GM19438 (cell line): Measurements from ENCODE around the gene USP25.

Experiments used
- ATAC-seq: cut with Tn5 transposase; IDR thresholded peaks from one replicate; pipeline ENCODE4 v1.9.1; 2021; ENCODE audit warnings: low read depth; ENCODE audit not compliant: unreplicated experiment

The USP25 gene, protein sequence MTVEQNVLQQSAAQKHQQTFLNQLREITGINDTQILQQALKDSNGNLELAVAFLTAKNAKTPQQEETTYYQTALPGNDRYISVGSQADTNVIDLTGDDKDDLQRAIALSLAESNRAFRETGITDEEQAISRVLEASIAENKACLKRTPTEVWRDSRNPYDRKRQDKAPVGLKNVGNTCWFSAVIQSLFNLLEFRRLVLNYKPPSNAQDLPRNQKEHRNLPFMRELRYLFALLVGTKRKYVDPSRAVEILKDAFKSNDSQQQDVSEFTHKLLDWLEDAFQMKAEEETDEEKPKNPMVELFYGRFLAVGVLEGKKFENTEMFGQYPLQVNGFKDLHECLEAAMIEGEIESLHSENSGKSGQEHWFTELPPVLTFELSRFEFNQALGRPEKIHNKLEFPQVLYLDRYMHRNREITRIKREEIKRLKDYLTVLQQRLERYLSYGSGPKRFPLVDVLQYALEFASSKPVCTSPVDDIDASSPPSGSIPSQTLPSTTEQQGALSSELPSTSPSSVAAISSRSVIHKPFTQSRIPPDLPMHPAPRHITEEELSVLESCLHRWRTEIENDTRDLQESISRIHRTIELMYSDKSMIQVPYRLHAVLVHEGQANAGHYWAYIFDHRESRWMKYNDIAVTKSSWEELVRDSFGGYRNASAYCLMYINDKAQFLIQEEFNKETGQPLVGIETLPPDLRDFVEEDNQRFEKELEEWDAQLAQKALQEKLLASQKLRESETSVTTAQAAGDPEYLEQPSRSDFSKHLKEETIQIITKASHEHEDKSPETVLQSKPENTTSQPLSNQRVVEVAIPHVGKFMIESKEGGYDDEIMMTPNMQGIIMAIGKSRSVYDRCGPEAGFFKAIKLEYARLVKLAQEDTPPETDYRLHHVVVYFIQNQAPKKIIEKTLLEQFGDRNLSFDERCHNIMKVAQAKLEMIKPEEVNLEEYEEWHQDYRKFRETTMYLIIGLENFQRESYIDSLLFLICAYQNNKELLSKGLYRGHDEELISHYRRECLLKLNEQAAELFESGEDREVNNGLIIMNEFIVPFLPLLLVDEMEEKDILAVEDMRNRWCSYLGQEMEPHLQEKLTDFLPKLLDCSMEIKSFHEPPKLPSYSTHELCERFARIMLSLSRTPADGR

DNA sequence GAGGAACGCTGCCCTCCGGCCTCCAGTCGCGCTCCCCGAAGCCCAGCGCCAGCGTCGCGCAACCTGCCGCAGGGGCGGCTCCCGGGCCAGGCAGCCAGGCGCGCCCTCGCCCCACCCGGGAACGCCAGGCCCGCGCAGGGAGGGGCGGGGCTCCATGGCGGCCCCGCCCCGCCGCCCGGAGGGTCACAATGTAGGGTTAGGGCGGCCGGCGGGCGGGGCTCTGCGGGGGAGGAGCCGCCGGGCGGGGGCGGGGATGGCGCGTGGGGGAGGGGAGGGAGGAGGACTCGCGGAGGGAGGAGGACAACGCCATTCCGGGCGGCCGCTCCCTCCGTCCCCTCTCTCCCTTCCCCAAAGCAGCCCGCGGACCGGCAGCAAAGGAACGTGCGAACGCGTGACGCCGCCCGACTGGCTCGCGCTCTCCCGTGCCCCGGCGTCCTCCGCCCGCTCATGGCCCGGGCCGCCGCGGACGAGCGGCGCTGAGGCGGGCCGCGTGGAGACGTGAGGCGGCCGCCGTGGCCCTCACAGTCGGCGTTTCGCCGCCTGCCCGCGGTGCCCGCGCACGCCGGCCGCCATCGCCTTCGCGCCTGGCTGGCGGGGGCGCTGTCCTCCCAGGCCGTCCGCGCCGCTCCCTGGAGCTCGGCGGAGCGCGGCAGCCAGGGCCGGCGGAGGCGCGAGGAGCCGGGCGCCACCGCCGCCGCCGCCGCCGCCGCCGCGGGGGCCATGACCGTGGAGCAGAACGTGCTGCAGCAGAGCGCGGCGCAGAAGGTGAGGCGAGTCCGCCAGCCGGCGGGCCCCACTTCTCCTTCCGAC lies at the start of gene USP25:
TSS of gene USP25 (plus strand) at position 309 of the 810 bp plus-strand sequence. CDS start at position 721, 412 bp downstream.
- peak; percentile 68 for ATAC-seq

DNA sequence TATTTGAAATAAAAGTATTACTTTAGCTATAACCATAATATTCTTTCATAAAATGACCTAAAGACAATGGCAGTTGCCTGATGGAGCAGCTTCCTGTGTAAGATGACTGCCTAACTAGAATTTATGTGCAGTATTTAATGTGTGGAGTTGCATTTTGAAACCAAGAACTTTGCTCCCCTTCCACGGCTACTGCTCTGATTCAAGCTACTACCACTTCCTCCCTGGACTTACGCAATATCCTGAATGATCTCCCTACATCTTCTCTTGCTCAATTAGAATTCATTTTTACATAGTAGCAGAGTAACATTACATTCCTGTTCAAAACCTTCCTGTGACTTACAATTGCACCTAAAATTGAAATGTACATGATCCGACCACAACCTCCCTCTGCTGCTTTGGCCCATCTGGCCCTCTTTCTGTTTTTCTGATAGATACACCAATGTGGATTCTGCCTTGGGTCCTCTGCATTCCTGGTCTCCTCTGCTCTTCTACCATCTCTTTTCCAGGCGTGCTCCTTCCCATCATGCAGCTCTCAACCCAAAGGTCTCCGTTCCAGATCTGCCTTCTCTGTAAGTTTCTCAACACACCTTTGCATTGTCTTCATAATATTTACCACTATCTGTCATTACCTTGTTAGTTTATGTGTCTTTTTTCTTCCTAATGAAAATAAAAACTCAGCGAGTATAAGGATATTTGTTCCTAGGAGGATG lies 47.4 kb upstream of the USP25 start:
- ATAC-seq = no peak

DNA sequence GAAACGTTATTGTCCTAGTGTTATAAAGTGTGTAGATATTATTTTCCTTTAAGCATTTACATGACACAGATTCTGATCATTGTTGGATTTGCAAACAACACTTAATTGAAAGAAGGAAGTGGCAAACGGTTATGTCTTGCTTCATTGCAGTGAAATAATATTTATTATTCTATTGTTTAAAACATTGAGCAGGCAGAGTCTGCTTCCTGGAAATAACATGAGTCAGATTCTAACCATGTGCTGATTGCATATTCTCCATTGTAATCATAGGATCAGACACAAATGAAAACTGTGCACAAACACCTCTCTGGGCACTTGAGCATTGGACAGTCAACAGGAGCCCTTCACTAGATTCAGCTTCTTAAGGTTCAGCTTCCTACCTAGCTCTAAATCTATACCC lies 46.8 kb upstream of the USP25 start:
- no peak for ATAC-seq

- ATAC-seq = no peak
Observed at GRCh38 chr21:15686506-15686905, 43.3 kb upstream of the USP25 start.

DNA sequence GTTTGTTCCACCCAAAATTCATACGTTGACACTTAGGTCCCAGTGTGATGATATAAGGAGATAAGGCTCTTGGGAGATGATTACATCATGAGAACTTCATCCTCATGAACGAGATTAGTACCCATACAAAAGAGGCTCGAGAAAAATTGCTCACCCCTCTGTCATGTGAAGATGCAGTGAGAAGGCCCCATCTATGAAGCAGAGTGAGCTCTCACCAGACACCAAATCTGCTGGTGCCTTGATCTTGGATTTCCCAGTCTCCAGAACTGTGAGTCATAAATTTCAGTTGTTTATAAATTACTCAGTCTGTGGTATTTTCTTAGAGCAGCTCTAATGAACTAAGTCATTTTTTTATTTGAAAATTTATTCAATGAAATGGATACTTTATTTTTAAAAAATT lies 42.6 kb upstream of the USP25 start:
- no peak for ATAC-seq

DNA sequence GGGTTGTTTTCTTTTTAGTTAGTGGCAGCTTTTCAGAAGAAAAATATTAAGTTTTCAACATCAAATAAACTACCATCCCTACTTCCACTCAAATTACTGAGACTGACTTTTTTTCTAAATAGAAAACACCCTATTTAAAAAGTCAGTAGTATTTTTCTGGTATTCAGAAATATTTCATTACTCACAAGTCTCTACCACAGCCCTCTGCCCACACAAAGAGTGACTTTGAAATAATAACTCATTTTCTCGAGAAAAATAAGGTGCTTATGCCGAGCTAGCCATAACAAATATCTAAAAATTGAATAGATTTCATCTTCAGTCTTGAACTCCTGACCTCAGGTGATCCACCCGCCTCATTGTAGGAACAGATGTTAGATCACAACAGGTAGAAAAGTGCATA lies 41.8 kb upstream of the USP25 start:
- ATAC-seq = no peak

GRCh38 chr21:15688809-15689208 lies 41.0 kb upstream of the USP25 start:
- ATAC-seq = no peak

DNA sequence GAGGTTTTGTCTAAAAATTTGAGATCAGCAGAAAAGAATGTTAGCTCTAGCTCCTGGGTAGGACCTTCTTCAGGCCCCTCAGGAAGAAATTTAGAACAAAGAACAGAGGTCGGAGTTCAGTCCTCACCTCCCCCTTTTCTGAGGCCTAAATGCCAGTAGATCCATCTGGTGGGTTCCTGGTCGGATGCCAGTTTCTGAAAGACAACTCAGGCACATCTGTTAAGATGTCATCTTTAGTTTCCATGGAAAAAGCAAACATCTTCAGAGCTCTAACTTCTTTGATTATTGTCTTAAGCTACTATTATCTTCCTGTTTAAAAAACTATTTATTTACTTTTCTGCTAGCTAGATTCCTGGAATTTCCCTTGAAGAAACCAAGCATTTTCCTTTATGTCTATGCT lies 37.1 kb upstream of the USP25 start:
- ATAC-seq = no peak

- no peak for ATAC-seq
Observed at GRCh38 chr21:15695241-15695640, 34.5 kb upstream of the USP25 start.

- no peak for ATAC-seq
Observed at GRCh38 chr21:15701830-15702229, 28.0 kb upstream of the USP25 start.

DNA sequence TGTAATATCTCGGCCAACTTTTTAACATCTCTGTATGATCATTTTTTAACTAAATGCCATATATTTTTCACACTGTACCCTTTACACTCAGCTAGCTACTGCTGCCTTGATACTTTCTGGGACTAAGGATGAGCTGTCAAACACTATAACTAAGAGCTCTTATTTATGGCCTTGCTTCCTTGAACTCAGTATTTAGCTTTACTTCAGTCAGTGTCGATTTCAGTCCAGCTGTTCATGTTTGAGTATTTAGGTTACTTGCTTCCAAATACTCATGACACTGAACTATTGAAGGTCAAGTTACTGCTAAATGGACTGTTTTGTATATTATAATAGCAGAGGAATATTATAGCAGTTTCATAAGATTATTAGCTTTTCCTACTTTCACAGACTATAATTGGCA lies 25.9 kb upstream of the USP25 start:
- ATAC-seq = no peak

DNA sequence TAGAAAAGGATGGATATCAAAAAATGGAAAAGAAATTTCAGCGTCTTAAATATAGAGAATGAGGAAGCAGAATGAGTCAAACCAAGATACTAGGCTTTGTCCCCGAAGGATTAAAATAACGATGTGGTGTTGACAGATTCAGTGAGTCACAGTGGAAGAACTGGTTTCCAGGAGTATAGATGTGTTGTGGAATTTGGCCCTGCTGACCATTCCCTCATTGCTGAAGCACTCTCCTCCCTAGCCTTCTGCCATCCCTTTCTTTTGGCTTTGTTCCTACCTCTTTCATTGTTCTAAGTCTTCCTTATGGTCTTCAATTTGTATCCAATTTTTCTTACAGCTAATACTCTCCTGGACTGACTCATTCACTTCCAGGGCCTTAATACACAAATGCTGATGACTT lies 23.1 kb upstream of the USP25 start:
- ATAC-seq = no peak

DNA sequence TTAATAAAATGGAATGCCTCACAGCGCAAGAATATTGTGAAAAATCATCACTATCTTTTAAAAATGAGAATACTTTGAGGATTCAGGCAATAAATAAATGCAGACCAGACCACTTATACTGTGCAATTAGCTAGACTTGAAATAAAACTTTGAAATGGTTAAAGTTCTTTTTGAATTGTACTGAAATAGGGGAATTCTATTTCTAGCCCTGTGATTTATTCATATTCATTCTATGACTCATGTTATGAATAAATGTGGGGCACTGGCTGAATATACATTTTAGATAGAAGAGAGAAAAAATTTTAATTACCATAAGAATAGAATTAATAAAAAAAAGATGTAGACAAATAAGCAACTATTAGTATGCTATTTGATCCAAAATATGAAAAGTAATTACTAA lies 16.4 kb upstream of the USP25 start:
- ATAC-seq = no peak

DNA sequence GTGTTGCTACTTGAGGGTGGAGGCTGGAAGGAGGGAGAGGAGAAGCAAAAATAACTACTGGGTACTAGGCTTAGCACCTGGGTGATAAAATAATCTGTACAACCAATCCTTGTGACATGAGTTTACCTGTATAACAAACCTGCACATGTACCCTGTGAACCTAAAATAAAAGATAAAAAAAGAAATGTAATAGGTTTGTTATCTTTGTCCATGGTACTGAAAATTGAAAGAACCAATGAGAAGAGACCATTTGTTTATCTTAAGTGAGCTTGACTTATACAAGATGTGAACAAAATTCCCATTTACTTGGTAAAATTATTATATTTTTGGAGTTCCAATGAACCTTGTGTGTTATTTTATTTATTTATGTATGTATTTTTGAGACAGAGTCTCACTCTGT lies 11.1 kb upstream of the USP25 start:
- no peak for ATAC-seq

- no peak for ATAC-seq
Observed at GRCh38 chr21:15719976-15720375, 9.8 kb upstream of the USP25 start.

DNA sequence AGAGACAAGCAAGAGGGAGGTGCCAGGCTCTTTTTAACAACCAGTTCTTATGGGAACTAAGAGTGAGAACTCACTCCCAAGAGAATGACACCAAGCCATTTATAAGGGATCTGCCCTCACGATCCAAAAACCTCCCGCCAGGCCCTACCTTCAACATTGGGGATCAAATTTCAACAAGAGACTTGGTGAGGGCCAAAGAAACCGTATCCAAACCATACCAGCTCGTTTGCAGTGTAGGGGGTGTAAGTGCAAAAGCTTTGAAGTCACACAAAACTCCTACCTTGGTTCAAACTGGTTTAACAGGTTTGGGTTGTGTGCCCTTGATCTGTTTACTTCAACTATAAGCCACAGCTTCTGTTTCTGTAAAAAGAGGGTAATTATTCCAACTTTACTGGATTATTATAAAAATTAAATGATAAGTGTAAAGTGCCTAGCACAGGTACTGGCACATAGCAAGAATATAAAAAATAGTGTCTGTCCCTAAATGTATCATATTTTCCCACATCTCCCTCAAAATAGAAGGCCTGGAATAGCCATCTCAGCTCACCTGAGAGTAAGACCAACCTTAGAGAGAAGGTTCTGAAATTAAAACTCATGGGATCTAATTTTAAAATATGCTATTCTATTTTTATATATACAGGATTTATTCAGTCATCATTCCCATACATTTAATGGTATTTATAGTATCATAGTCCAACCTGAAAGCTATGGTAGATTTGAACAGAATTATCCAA lies 7.0 kb upstream of the USP25 start:
- ATAC-seq = no peak

GRCh38 chr21:15725949-15726348 lies 3.8 kb upstream of the USP25 start:
- no peak for ATAC-seq

DNA sequence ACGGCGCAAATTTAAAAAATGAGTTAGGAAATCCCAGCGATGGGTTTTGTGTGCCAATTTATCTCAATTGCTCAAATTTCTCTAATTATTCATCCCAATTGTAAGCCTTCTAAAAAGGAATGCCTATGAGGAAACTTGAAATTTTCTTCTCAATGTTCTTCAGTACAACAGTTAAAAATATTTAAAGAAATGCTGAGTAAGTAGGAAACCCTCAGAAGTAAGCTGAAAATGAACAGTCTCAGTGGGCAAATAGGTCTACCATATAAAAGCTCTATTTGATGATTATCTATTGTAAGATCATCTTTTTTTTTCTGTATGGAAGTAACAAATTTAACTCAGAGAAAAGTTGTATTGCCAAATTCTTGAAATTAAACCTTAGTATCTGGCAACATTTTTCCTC lies 1.7 kb upstream of the USP25 start:
- ATAC-seq = no peak

GRCh38 chr21:15729346-15729673 lies 472 bp upstream of the USP25 start:
- ATAC-seq = no peak
